Effector memory CD4-positive, alpha-beta T cell (primary cell): ENCODE measurements around the gene UBE2I.

Source experiments
- DNase-seq, 3 donors: peaks; one replicate each; pipeline ENCODE4 v3.0.0-alpha.2; 2020
- H3K27ac ChIP-seq: 2 replicates; pipeline ENCODE4 v1.7.0; 2013; ENCODE audit warnings: mild to moderate bottlenecking, low read length, moderate library complexity; ENCODE audit not compliant: insufficient read depth, poor library complexity, severe bottlenecking
- H3K27me3 ChIP-seq: replicated peaks from 2 replicates; pipeline ENCODE4 v1.7.0; 2013; ENCODE audit warnings: mild to moderate bottlenecking, low read length; ENCODE audit not compliant: insufficient read depth, control insufficient read depth, poor library complexity, severe bottlenecking
- H3K36me3 ChIP-seq: 2 replicates; pipeline ENCODE4 v1.7.0; 2013; ENCODE audit warnings: mild to moderate bottlenecking, low read length, moderate library complexity; ENCODE audit not compliant: control insufficient read depth, insufficient read depth
- H3K4me1 ChIP-seq: 2 replicates; pipeline ENCODE4 v1.7.0; 2013; ENCODE audit warnings: low read length, mild to moderate bottlenecking; ENCODE audit not compliant: control insufficient read depth, insufficient read depth, poor library complexity, severe bottlenecking
- H3K4me3 ChIP-seq: 2 replicates; pipeline ENCODE4 v1.7.0; 2013; ENCODE audit warnings: low read length, low read depth, mild to moderate bottlenecking; ENCODE audit not compliant: insufficient read depth, poor library complexity, severe bottlenecking
- H3K9me3 ChIP-seq: 2 replicates; pipeline ENCODE4 v1.7.0; 2013; ENCODE audit warnings: mild to moderate bottlenecking, low read length, moderate library complexity; ENCODE audit not compliant: control insufficient read depth

The UBE2I gene

GRCh38 chr16:1312903-1313302 lies 3.5 kb downstream of the UBE2I start:
- Histone ChIP-seq H3K4me3 (no peak overlapping the region), H3K27me3 (no peaks in the 10 kb centered on the region), H3K27ac (no peak overlapping the region), H3K4me1 (peaks cover 22% of the 10 kb centered on the region), H3K9me3 (no peaks in the 10 kb centered on the region), H3K36me3 (peaks cover 54% of the 10 kb centered on the region)
- DNase-seq: no peak

DNA sequence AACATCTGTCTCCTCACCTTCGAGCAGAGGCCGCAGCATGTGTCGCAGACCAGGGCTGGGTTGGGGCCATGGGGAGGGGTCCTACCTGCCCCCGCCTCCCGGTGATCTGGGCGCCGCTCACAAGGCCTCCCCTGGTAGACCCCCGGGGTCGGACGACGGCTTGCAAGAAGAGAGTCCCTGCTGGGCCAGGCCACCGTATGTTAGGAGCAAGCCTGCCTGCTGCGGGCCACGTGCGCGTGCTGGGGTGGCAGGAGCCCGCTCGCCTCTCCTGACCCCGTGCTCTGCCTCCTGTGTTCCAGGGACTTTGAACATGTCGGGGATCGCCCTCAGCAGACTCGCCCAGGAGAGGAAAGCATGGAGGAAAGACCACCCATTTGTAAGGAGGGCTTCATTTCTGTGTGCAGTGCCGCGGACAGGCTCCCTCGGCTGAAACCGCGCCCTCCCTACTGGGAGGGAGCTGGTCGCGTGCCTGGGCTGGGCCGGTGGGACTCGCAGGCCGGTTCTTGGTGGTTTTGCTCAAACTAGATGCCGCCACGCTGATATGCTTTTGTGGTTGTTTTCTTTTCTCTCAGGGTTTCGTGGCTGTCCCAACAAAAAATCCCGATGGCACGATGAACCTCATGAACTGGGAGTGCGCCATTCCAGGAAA lies 4.4 kb downstream of the UBE2I start:
- Histone ChIP-seq H3K4me3 (no peak overlapping the region), H3K27me3 (no peaks in the 10 kb centered on the region), H3K4me1 (peaks cover 22% of the 10 kb centered on the region), H3K27ac (no peak overlapping the region), H3K9me3 (no peaks in the 10 kb centered on the region), H3K36me3 (peaks cover 63% of the 10 kb centered on the region)
- DNase-seq: no peak

DNA sequence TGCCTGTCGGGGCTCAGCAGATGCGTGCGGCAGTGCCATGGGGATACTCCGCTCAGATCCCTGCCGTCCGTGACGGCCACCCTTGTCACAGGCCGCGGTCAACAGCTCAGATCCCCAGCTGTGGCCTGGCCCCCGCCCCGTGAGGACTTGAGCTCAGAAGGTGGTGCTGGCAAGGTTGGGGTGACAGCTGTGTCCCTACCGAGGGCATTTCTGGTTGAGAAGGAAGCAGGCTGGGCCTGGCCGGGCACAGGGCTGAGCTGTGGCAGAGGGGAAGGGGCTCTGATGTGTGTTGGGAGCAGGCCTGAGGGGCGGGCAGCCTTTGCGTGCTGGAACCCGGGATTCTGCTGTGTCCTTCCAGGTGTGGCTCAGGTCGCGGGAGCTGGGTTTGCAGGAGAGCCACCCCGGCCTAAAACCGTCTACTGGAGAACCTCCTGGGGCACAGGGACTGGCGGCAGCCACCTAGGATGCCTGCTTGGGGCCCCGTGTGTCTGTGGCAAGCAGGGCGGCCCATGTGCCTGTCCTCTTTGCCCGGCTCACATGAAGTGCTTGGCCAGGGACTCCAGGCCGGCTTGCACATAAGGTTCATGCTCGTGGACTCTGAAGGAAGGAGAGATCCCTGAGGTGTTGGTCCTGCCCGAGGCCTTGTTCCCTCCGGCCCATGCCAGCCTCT lies 5.1 kb downstream of the UBE2I start:
- no peak for DNase-seq
- H3K4me1 ChIP-seq: peaks cover 22% of the 10 kb centered on the region
- no peaks in the 10 kb centered on the region for H3K27me3 ChIP-seq
- no peak overlapping the region for H3K4me3 ChIP-seq
- no peak overlapping the region for H3K27ac ChIP-seq
- H3K36me3 ChIP-seq: peaks cover 70% of the 10 kb centered on the region
- H3K9me3 ChIP-seq: no peaks in the 10 kb centered on the region

DNA sequence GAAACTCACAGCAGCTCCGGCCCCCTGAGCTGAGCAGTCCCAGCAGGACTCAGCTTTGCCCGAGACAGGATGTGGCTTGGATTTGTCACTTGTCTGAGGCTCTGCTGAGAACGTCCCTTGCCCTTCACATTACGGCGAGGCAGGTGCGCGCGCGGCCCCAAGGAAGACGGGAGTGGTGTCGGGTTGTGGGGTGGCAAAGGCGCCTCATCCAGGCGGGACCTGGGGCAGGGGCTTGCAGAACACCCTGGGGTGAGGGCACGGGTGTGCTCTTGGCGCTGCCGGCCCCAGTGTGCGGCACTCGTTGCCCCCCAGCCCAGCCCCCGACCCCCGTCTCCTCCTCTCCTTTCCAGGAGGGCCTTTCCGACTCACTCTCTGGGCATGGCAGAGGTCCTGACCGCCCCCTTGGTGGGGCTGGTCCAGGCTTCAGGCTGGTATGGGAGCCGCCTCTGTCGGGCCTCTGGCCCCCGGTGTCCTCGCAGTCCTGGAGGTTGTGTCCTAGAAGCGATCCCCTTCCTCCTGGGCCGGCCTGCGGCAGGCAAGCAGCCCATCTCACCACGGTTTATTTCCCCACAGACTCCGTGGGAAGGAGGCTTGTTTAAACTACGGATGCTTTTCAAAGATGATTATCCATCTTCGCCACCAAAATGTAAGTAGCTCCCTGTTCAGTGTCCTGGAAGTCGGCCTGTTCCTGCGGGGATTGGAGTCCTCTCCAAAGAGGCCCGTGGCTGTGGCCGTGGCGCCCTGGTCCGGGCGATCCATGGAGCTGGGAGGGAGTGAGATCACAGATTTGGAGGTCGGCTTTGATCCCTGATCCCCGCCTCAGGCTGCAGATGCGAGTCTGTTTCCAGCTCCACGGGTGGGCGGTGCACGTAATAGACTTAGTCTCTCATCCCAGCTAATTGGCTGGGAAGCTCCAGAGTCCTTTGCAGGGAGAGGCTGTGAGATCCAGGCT lies 5.9 kb downstream of the UBE2I start:
- no peak overlapping the region for H3K4me3 ChIP-seq
- peaks cover 79% of the 10 kb centered on the region for H3K36me3 ChIP-seq

GRCh38 chr16:1316033-1316405 lies 6.6 kb downstream of the UBE2I start:
- Histone ChIP-seq H3K27ac (no peak overlapping the region), H3K4me3 (no peak overlapping the region), H3K36me3 (peaks cover 85% of the 10 kb centered on the region), H3K9me3 (no peaks in the 10 kb centered on the region), H3K4me1 (peaks cover 15% of the 10 kb centered on the region), H3K27me3 (no peaks in the 10 kb centered on the region)
- no peak for DNase-seq

More for the DNA sequence above, 5.9 kb downstream of the UBE2I start:
- peaks cover 21% of the 10 kb centered on the region for H3K4me1 ChIP-seq
- H3K9me3 ChIP-seq: no peaks in the 10 kb centered on the region
- H3K27me3 ChIP-seq: no peaks in the 10 kb centered on the region
- no peak for DNase-seq
- no peak overlapping the region for H3K27ac ChIP-seq

DNA sequence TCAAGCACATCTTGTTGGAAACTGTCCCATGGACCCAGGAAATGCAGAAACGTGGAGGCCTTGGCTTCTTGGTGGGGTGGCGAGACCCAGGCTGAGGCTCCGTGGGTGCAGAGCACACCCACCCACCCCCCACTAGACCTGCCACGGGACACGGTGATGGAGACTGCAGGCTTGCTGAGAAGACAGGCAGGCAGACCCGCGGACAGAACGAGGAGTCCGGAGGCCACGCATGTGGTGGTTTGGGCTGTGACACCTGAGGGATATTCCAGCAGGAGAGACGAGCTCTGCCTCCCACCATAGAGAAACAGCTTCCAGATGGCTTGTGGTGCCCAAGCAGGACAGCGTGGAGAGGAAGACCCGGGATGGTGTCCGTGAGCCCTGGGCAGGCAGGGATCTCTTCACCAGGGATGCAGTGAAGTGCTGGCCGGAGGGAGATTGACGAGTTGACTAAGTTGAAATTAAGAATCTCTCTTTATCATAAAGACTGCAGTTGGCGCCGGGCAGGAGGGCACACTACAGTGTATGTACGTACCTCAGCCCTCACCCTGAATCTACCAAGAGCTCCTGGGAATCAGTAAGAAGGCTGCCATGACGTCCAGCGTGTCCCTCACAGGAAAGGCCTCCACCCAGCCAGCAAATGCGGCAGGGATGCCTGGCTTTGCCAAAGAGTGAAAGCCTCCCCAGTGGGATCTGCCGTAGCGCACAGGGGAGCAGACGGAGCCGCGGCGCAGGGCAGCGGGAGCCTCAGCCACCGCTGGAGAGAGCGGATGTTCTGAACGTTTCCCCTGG lies 8.2 kb downstream of the UBE2I start:
- Histone ChIP-seq H3K4me3 (no peak overlapping the region), H3K27me3 (no peaks in the 10 kb centered on the region), H3K4me1 (no peaks in the 10 kb centered on the region), H3K36me3 (peaks cover 89% of the 10 kb centered on the region), H3K9me3 (no peaks in the 10 kb centered on the region), H3K27ac (no peak overlapping the region)
- no peak for DNase-seq

DNA sequence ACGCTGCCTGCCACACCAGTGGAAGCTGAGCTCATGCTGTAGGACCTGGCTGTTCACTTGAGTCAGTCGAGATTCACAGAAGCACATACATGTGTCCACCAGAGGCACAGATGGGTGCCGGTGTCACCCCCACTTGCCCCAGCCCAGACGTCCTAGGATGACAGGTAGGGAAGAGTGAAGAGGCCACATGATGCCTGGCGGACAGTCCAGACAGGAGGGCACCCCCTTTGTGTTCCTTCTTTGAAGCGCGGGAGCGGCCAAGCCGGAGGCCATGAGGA lies 8.8 kb downstream of the UBE2I start:
- Histone ChIP-seq H3K4me3 (no peak overlapping the region), H3K36me3 (peaks cover 88% of the 10 kb centered on the region), H3K9me3 (no peaks in the 10 kb centered on the region), H3K27ac (no peak overlapping the region), H3K4me1 (no peaks in the 10 kb centered on the region), H3K27me3 (no peaks in the 10 kb centered on the region)
- DNase-seq: no peak

GRCh38 chr16:1319041-1319440 lies 9.6 kb downstream of the UBE2I start:
- no peak overlapping the region for H3K4me3 ChIP-seq
- no peaks in the 10 kb centered on the region for H3K4me1 ChIP-seq
- DNase-seq: no peak
- no peaks in the 10 kb centered on the region for H3K9me3 ChIP-seq
- H3K27me3 ChIP-seq: no peaks in the 10 kb centered on the region
- no peak overlapping the region for H3K27ac ChIP-seq
- H3K36me3 ChIP-seq: peaks cover 90% of the 10 kb centered on the region

DNA sequence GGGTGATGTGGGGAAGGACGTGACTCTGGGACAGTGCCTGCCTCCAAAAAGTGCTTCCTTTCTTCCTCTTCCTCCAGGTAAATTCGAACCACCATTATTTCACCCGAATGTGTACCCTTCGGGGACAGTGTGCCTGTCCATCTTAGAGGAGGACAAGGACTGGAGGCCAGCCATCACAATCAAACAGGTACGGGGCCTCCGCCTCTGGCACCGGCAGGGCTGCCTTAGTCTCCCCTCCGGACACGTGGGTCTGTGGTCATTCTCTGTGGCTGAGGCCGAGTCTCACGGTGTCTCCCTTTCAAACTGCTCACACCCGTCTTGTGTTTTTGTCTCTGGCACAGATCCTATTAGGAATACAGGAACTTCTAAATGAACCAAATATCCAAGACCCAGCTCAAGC lies 10.7 kb downstream of the UBE2I start:
- H3K4me1 ChIP-seq: no peaks in the 10 kb centered on the region
- peaks cover 89% of the 10 kb centered on the region for H3K36me3 ChIP-seq
- H3K27me3 ChIP-seq: no peaks in the 10 kb centered on the region
- DNase-seq: no peak
- no peak overlapping the region for H3K27ac ChIP-seq
- H3K4me3 ChIP-seq: no peak overlapping the region
- no peaks in the 10 kb centered on the region for H3K9me3 ChIP-seq
